B cell (primary cell): ENCODE results near the gene RGS6. TPM values are rescaled to one million over a fixed set of nuclear protein-coding genes. Genes with fewer than 3 reads are reported as not detected.

Source experiments
- ATAC-seq: fragments of 200-7000 bp; cut with Tn5 transposase; one replicate; pipeline ENCODE4 v1.10.0; 2021; ENCODE audit warnings: low read depth, mild to moderate bottlenecking, moderate number of reproducible peaks, moderate library complexity
- CTCF ChIA-PET: fragments of 350-600 bp; sonication (Branson Sonifier 250); formaldehyde crosslinking; loops from one replicate; lab custom pipeline; 2021; ENCODE audit warnings: antibody characterized with exemption, inconsistent platforms; lab: Charles Lee
- POLR2A ChIA-PET: fragments of 350-600 bp; sonication (Branson Sonifier 250); formaldehyde crosslinking; loops from one replicate; lab custom pipeline; 2021; ENCODE audit warnings: antibody characterized with exemption; lab: Charles Lee
- DNase-seq: peaks from one replicate; pipeline ENCODE4 v3.0.0; 2013
- H2AFZ ChIP-seq: 2 replicates; pipeline ENCODE4 v1.6.1; 2012; ENCODE audit warnings: mild to moderate bottlenecking, low read depth, low read length; ENCODE audit not compliant: insufficient read depth, poor library complexity, severe bottlenecking
- H3K27ac ChIP-seq, 2 donors: 1 replicate in 1 of 2; 2 replicates in 1 of 2; pipeline ENCODE4 v1.5.1; 2012 to 2013; ENCODE audit warnings: low read length in 2 of 2, mild to moderate bottlenecking in 2 of 2, moderate library complexity in 1 of 2
- H3K27me3 ChIP-seq, 4 experiments: fragments of 200-600 bp in 1 of 4; sonication (generic) in 1 of 4; replicated peaks in 1 of 4; 1 replicate in 2 of 4; 2 replicates in 2 of 4; pipeline versions ENCODE4 v1.6.1 to v1.7.0; 2013 to 2016; ENCODE audit warnings: low read length in 3 of 4, mild to moderate bottlenecking in 2 of 4, mixed read lengths in 1 of 4, moderate library complexity in 1 of 4; ENCODE audit not compliant: insufficient read depth in 4 of 4, control insufficient read depth in 3 of 4; ENCODE audit errors: control extremely low read depth in 1 of 4
- H3K36me3 ChIP-seq, 2 experiments: replicated peaks in 1 of 2; 1 replicate in 1 of 2; 2 replicates in 1 of 2; pipeline versions ENCODE4 v1.6.1 to v1.7.1; 2013; ENCODE audit warnings: low read length in 1 of 2; ENCODE audit not compliant: insufficient read depth in 2 of 2, control insufficient read depth in 1 of 2; ENCODE audit errors: control extremely low read depth in 1 of 2, extremely low read depth in 1 of 2
- H3K4me1 ChIP-seq, 2 donors: fragments of 200-600 bp in 1 of 2; sonication (generic) in 1 of 2; 1 replicate in 1 of 2; 2 replicates in 1 of 2; pipeline versions ENCODE4 v1.5.1 to v1.6.1; 2013 to 2017; ENCODE audit warnings: low read length in 2 of 2; ENCODE audit not compliant: control insufficient read depth in 2 of 2, insufficient read depth in 2 of 2
- H3K4me2 ChIP-seq: replicated peaks from 2 replicates; pipeline ENCODE3; 2012; ENCODE audit warnings: mild to moderate bottlenecking, low read depth, low read length; ENCODE audit not compliant: poor library complexity, severe bottlenecking
- H3K4me3 ChIP-seq, 5 experiments: fragments of 200-600 bp in 1 of 5; sonication (generic) in 1 of 5; 1 replicate in 3 of 5; 2 replicates in 2 of 5; pipeline versions ENCODE4 v1.5.1 to v1.7.0; 2011 to 2016; ENCODE audit warnings: low read length in 4 of 5, mild to moderate bottlenecking in 4 of 5, low read depth in 2 of 5, control low read depth in 1 of 5, moderate library complexity in 1 of 5; ENCODE audit not compliant: insufficient read depth in 1 of 5; ENCODE audit errors: control extremely low read depth in 1 of 5, extremely low read depth in 1 of 5
- H3K79me2 ChIP-seq: fragments of 200-600 bp; sonication (generic); one replicate; pipeline ENCODE4 v1.6.0; 2016; ENCODE audit warnings: low read length; ENCODE audit not compliant: control insufficient read depth, insufficient read depth
- H3K9ac ChIP-seq: fragments of 200-600 bp; sonication (generic); 2 replicates; pipeline ENCODE4 v1.6.1; 2017; ENCODE audit warnings: mild to moderate bottlenecking, low read length, moderate library complexity
- H3K9me3 ChIP-seq, 3 donors: one replicate each; pipeline versions ENCODE4 v1.6.1 to v1.7.1; 2013; ENCODE audit warnings: low read length in 2 of 3; ENCODE audit not compliant: control insufficient read depth in 2 of 3, insufficient read depth in 1 of 3; ENCODE audit errors: control extremely low read depth in 1 of 3
- H4K20me1 ChIP-seq: 2 replicates; pipeline ENCODE4 v1.6.0; 2012; ENCODE audit warnings: mild to moderate bottlenecking, low read length; ENCODE audit not compliant: insufficient read depth, control insufficient read depth, poor library complexity, severe bottlenecking
- H3K27ac Mint-ChIP-seq: one replicate; pipeline ENCODE4 v1.8.0; 2021; ENCODE audit warnings: mixed read lengths
- H3K27me3 Mint-ChIP-seq: one replicate; pipeline ENCODE4 v1.8.0; 2021; ENCODE audit warnings: mixed read lengths
- H3K4me1 Mint-ChIP-seq: one replicate; pipeline ENCODE4 v1.8.0; 2021; ENCODE audit warnings: mixed read lengths
- H3K4me3 Mint-ChIP-seq: one replicate; pipeline ENCODE4 v1.8.0; 2021; ENCODE audit warnings: mixed read lengths
- H3K9me3 Mint-ChIP-seq: one replicate; pipeline ENCODE4 v1.8.0; 2022; ENCODE audit warnings: mixed read lengths; ENCODE audit not compliant: insufficient read depth
- EZH2 ChIP-seq: IDR thresholded peaks from 2 replicates; pipeline ENCODE4 v1.6.1; 2012; ENCODE audit warnings: borderline replicate concordance, low read depth, mild to moderate bottlenecking, moderate library complexity, low read length; ENCODE audit not compliant: insufficient read depth, poor library complexity, severe bottlenecking
- WGBS: methylation state at CpG from one replicate; pipeline ENCODE4 v1.1.5; 2013; ENCODE audit warnings: missing lambda C conversion rate; ENCODE audit not compliant: insufficient coverage; 5-methylcytosine and 5-hydroxymethylcytosine counted together
- intact Hi-C: fragments of 100-400 bp; cut with micrococcal nuclease; formaldehyde crosslinking; loops from one replicate; pipeline ENCODE4 v1.10.0; 2022
- polyA plus RNA-seq: library from polyadenylated mRNA; depleted of rRNA; stranded (reverse); fragments of >200 nt; gene quantifications from 2 replicates; pipeline ENCODE4 v1.2.3, GENCODE V29; 2012
- total RNA-seq, 2 donors: library from RNA; stranded (reverse); fragments of 120-200 nt in 1 of 2; gene quantifications; 1 replicate in 1 of 2; 2 replicates in 1 of 2; pipeline versions ENCODE4 v1.2.3 to v1.2.4, GENCODE V29; 2013 to 2022
- TF ChIP-seq, protein P1 (sequence below): fragments of 200-600 bp; IDR thresholded peaks from one replicate; pipeline ENCODE4 v1.8.0; 2022; ENCODE audit warnings: antibody characterized with exemption, mild to moderate bottlenecking

Gene RGS6
- total and polyA plus RNA-seq, 2 donors (not counting 1 experiment from before 2014, with no cell fraction given), result 0.07 TPM; not detected in 1

DNA sequence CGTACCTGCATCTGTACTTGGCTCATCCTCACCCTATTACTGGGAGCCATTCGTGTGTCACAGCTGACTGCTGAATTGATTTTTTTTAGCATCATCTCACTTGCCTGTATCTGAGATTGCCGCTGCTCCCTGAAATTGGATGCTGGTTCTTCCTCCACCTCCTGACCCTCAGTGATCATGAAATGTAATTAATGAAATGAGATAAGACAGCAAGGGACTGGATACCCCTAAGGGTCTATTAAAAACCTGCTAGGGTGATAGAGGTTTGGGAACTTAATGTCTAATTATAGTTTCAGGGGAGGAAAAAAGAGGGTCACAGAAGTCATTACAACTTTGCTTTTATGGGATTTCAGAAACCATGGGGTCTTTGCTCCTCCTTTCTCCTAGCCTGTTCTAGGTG lies 551.1 kb downstream of the RGS6 start:
- Mint-ChIP-seq H3K27ac (no peak overlapping the region), H3K4me3 (no peak overlapping the region), H3K27me3 (no peaks in the 10 kb centered on the region), H3K4me1 (peaks cover 28% of the 10 kb centered on the region), H3K9me3 (peaks cover 2% of the 10 kb centered on the region)
- intact Hi-C loops, result no loop called here
- Histone ChIP-seq H3K79me2 (no peaks in the 10 kb centered on the region), H3K4me1 (peaks cover 13 to 17% of the 10 kb centered on the region in 2 donors), H3K36me3 (no peaks in the 10 kb centered on the region), H3K9ac (no peak overlapping the region), H3K27me3 (peaks cover 0 to 6% (median 0%) of the 10 kb centered on the region in 4 experiments), H3K27ac (no peak overlapping the region), H2AFZ (no peak overlapping the region), H4K20me1 (no peaks in the 10 kb centered on the region), H3K9me3 (peaks cover 0 to 10% (median 8%) of the 10 kb centered on the region in 3 donors), H3K4me3 (no peak overlapping the region), H3K4me2 (no peak overlapping the region)
- 100% methylated on average over 2 of the region's 3 CpGs for WGBS
- no peak for DNase-seq
- TF ChIP-seq, protein P1, sequence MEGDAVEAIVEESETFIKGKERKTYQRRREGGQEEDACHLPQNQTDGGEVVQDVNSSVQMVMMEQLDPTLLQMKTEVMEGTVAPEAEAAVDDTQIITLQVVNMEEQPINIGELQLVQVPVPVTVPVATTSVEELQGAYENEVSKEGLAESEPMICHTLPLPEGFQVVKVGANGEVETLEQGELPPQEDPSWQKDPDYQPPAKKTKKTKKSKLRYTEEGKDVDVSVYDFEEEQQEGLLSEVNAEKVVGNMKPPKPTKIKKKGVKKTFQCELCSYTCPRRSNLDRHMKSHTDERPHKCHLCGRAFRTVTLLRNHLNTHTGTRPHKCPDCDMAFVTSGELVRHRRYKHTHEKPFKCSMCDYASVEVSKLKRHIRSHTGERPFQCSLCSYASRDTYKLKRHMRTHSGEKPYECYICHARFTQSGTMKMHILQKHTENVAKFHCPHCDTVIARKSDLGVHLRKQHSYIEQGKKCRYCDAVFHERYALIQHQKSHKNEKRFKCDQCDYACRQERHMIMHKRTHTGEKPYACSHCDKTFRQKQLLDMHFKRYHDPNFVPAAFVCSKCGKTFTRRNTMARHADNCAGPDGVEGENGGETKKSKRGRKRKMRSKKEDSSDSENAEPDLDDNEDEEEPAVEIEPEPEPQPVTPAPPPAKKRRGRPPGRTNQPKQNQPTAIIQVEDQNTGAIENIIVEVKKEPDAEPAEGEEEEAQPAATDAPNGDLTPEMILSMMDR, result no peak
- no peak for TF ChIP-seq EZH2
- no peak for ATAC-seq
- CTCF ChIA-PET, result no interaction called here
- POLR2A ChIA-PET, result no interaction called here

DNA sequence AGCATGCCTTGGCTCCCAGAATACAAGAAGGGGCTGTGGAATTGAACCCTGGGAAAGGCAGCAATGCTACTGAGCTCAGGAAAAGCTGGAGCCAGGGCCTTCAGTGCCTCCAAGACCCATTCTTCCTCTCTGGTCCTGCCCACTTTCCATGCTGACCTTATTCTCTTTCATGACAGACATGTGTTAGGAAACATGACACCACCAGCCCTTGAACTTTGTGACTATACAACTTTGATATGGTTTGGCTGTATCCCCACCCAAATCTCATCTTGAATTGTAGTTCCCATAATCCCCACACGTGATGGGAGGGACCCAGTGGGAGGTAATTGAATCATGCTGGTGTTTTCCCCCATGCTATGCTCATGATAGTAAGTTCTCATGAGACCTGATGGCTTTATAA lies 553.5 kb downstream of the RGS6 start:
- Histone ChIP-seq H3K27me3 (peaks cover 0 to 6% (median 0%) of the 10 kb centered on the region in 4 experiments), H3K4me1 (peaks cover 8 to 9% of the 10 kb centered on the region in 2 donors), H3K27ac (no peak overlapping the region), H3K79me2 (no peaks in the 10 kb centered on the region), H3K36me3 (no peaks in the 10 kb centered on the region), H4K20me1 (no peaks in the 10 kb centered on the region), H3K9ac (no peak overlapping the region), H3K4me3 (no peak overlapping the region), H3K4me2 (no peak overlapping the region), H3K9me3 (peaks cover 0 to 19% (median 13%) of the 10 kb centered on the region in 3 donors), H2AFZ (no peak overlapping the region)
- ATAC-seq (no peak), DNase-seq (no peak)
- CTCF ChIA-PET, result no interaction called here
- Mint-ChIP-seq H3K4me1 (peaks cover 12% of the 10 kb centered on the region), H3K27ac (no peak overlapping the region), H3K9me3 (peaks cover 12% of the 10 kb centered on the region), H3K27me3 (peaks cover 14% of the 10 kb centered on the region), H3K4me3 (no peak overlapping the region)
- POLR2A ChIA-PET, result no interaction called here
- WGBS, result no CpG with 5 or more reads among the region's 1 CpG
- TF ChIP-seq, protein P1, result no peak
- TF ChIP-seq EZH2, result no peak
- intact Hi-C loops, result no loop called here
